HCT116 (cell line): ENCODE data around the gene MYCL. TPM values are rescaled to one million over a fixed set of nuclear protein-coding genes. Genes with fewer than 3 reads are reported as not detected.

Experiments
- ATAC-seq: fragments of 200-7000 bp; cut with Tn5 transposase; 2 replicates; pipeline ENCODE4 v1.9.1; 2020; ENCODE audit warnings: mild to moderate bottlenecking, moderate library complexity
- BruUV-seq: library from RNA; stranded (reverse); fragments of 400-500 nt; replicated peaks from 2 replicates; lab custom pipeline; 2021; lab: Mats Ljungman, UMichigan
- CTCF ChIA-PET: fragments of 300-600 bp; sonication (Branson Sonifier 250); formaldehyde crosslinking; loops from one replicate; lab custom pipeline; 2021; ENCODE audit warnings: antibody characterized with exemption; lab: Charles Lee
- POLR2A ChIA-PET: fragments of 300-600, 350-600 bp; sonication (Branson Sonifier 250); formaldehyde crosslinking; loops from one replicate; lab custom pipeline; 2021; ENCODE audit warnings: antibody characterized with exemption; lab: Charles Lee
- RAD21 ChIA-PET, 2 experiments: fragments of 300-600 bp; sonication (Branson Sonifier 250); formaldehyde crosslinking; loops; one replicate each; lab custom pipeline; 2023; ENCODE audit warnings: low total read pairs in 2 of 2; ENCODE audit not compliant: uncharacterized antibody in 2 of 2, unreplicated experiment in 2 of 2, low non-redundant PET in 1 of 2; lab: Charles Lee
- DNase-seq: peaks from one replicate; pipeline ENCODE4 v3.0.0-alpha.2; 2010; ENCODE audit warnings: low read depth, low spot score
- H2AFZ ChIP-seq: fragments of 200-600 bp; shearing (Covaris generic), sonication (generic); 2 replicates; pipeline ENCODE4 v1.6.1; 2017; ENCODE audit warnings: low read depth, mixed run types, mixed read lengths, antibody characterized with exemption, low read length; ENCODE audit not compliant: poor library complexity, severe bottlenecking
- H3K27ac ChIP-seq: 2 replicates; pipeline ENCODE4 v1.5.1; 2012; ENCODE audit warnings: low read depth, low read length
- H3K27me3 ChIP-seq: fragments of 200-600 bp; sonication (generic); 2 replicates; pipeline ENCODE4 v1.6.1; 2016; ENCODE audit warnings: mixed run types, low read length, mixed read lengths; ENCODE audit not compliant: insufficient read depth
- H3K36me3 ChIP-seq, 2 experiments: fragments of 200-500 bp in 1 of 2; fragments of 200-600 bp in 1 of 2; sonication (Bioruptor generic) in 1 of 2; sonication (generic) in 1 of 2; 2 replicates each; pipeline versions ENCODE4 v1.5.1 to v1.6.1; 2014 to 2016; ENCODE audit warnings: low read length in 2 of 2, inconsistent platforms in 1 of 2, mixed read lengths in 1 of 2, mixed run types in 1 of 2; ENCODE audit not compliant: insufficient read depth in 2 of 2, control insufficient read depth in 1 of 2
- H3K4me1 ChIP-seq, 2 experiments: fragments of 200-600 bp in 1 of 2; sonication (generic) in 1 of 2; 2 replicates each; pipeline versions ENCODE4 v1.5.1 to v1.6.1; 2012 to 2017; ENCODE audit warnings: low read length in 2 of 2, inconsistent platforms in 1 of 2, mild to moderate bottlenecking in 1 of 2, mixed read lengths in 1 of 2, mixed run types in 1 of 2, moderate library complexity in 1 of 2; ENCODE audit not compliant: insufficient read depth in 2 of 2, control insufficient read depth in 1 of 2
- H3K4me2 ChIP-seq: fragments of 200-600 bp; sonication (generic); 2 replicates; pipeline ENCODE4 v1.6.1; 2017; ENCODE audit warnings: mixed run types, low read length, mixed read lengths
- H3K4me3 ChIP-seq, 2 experiments: fragments of 200-600 bp in 1 of 2; sonication (generic) in 1 of 2; replicated peaks in 1 of 2; 2 replicates each; pipeline ENCODE4 v1.5.1; 2011 to 2016; ENCODE audit warnings: low read length in 2 of 2, control low read depth in 1 of 2, low read depth in 1 of 2, mild to moderate bottlenecking in 1 of 2, mixed read lengths in 1 of 2, mixed run types in 1 of 2
- H3K79me2 ChIP-seq: fragments of 200-600 bp; sonication (generic); 2 replicates; pipeline ENCODE4 v1.6.1; 2017; ENCODE audit warnings: mild to moderate bottlenecking, mixed run types, low read length, moderate library complexity, mixed read lengths; ENCODE audit not compliant: insufficient read depth
- H3K9ac ChIP-seq: fragments of 200-600 bp; sonication (generic); 2 replicates; pipeline ENCODE4 v1.6.1; 2016; ENCODE audit warnings: low read length, mixed read lengths
- H3K9me2 ChIP-seq: fragments of 200-600 bp; sonication (generic), shearing (Covaris generic); 2 replicates; pipeline ENCODE4 v1.6.1; 2017; ENCODE audit warnings: mixed run types, mild to moderate bottlenecking, moderate library complexity; ENCODE audit not compliant: insufficient read depth
- H3K9me3 ChIP-seq, 2 experiments: fragments of 200-500 bp in 1 of 2; fragments of 200-600 bp in 1 of 2; sonication (Bioruptor generic) in 1 of 2; sonication (generic) in 1 of 2; 2 replicates each; pipeline ENCODE4 v1.6.1; 2014 to 2017; ENCODE audit warnings: low read length in 2 of 2, mixed read lengths in 2 of 2, inconsistent platforms in 1 of 2, low read depth in 1 of 2, mild to moderate bottlenecking in 1 of 2, mixed run types in 1 of 2, moderate library complexity in 1 of 2; ENCODE audit not compliant: control insufficient read depth in 1 of 2, insufficient read depth in 1 of 2
- H4K20me1 ChIP-seq: fragments of 200-600 bp; sonication (generic), shearing (Covaris generic); 2 replicates; pipeline ENCODE4 v1.6.1; 2017; ENCODE audit warnings: mixed run types, mild to moderate bottlenecking, moderate library complexity; ENCODE audit not compliant: insufficient read depth
- EGR1 ChIP-seq: IDR thresholded peaks from 2 replicates; pipeline ENCODE4 v1.6.1; 2012; ENCODE audit warnings: low read depth
- ELF1 ChIP-seq: IDR thresholded peaks from 2 replicates; pipeline ENCODE4 v1.6.1; 2012; ENCODE audit warnings: low read depth, borderline replicate concordance
- EZH2 ChIP-seq: fragments of 200-600 bp; sonication (generic); IDR thresholded peaks from 2 replicates; pipeline ENCODE4 v1.6.1; 2017; ENCODE audit warnings: antibody characterized with exemption, mixed run types
- POLR2AphosphoS5 ChIP-seq: IDR thresholded peaks from 2 replicates; pipeline ENCODE4 v1.6.1; 2011; ENCODE audit warnings: mild to moderate bottlenecking, low read depth, low read length, moderate library complexity
- SP1 ChIP-seq: IDR thresholded peaks from 2 replicates; pipeline ENCODE4 v1.6.1; 2012; ENCODE audit warnings: low read depth
- TCF7L2 ChIP-seq: IDR thresholded peaks from 2 replicates; pipeline ENCODE4 v1.7.0; 2011; ENCODE audit warnings: borderline replicate concordance, inconsistent platforms; ENCODE audit not compliant: insufficient read depth, insufficient read length; ENCODE audit errors: extremely low read depth
- ZBTB33 ChIP-seq: IDR thresholded peaks from 2 replicates; pipeline ENCODE4 v1.6.1; 2011; ENCODE audit warnings: mild to moderate bottlenecking, low read length, moderate library complexity; ENCODE audit not compliant: insufficient replicate concordance; ENCODE audit errors: extremely low read depth
- ZNF274 ChIP-seq: fragments of 200-500 bp; sonication (Bioruptor generic); IDR thresholded peaks from 2 replicates; pipeline ENCODE4 v1.6.1; 2014; ENCODE audit warnings: mild to moderate bottlenecking, low read depth, low read length, inconsistent platforms
- intact Hi-C: fragments of 100-400 bp; cut with micrococcal nuclease; formaldehyde crosslinking; loops from 2 replicates; pipeline ENCODE4 v1.10.0; 2022
- total RNA-seq: library from RNA; stranded (reverse); gene quantifications from one replicate; pipeline ENCODE4 v1.2.1, GENCODE V29; 2021; ENCODE audit not compliant: unreplicated experiment
- TF ChIP-seq, protein P1 (sequence below), 3 experiments: fragments of 200-600 bp in 1 of 3; sonication (generic) in 1 of 3; IDR thresholded peaks in 2 of 3; conservative IDR thresholded peaks in 1 of 3; 2 replicates each; pipeline ENCODE4 v1.5.1; 2012 to 2017; ENCODE audit warnings: low read depth in 2 of 3, low read length in 2 of 3, antibody characterized with exemption in 1 of 3, borderline replicate concordance in 1 of 3, control low read depth in 1 of 3, mild to moderate bottlenecking in 1 of 3, mixed read lengths in 1 of 3, mixed run types in 1 of 3, moderate library complexity in 1 of 3; ENCODE audit not compliant: insufficient read depth in 1 of 3
- TF ChIP-seq, protein P2 (sequence below): IDR thresholded peaks from 2 replicates; pipeline ENCODE4 v1.6.1; 2012; ENCODE audit warnings: low read depth

Gene MYCL
- total RNA-seq, 1 experiment from 2014 or later: 10.0 TPM

DNA sequence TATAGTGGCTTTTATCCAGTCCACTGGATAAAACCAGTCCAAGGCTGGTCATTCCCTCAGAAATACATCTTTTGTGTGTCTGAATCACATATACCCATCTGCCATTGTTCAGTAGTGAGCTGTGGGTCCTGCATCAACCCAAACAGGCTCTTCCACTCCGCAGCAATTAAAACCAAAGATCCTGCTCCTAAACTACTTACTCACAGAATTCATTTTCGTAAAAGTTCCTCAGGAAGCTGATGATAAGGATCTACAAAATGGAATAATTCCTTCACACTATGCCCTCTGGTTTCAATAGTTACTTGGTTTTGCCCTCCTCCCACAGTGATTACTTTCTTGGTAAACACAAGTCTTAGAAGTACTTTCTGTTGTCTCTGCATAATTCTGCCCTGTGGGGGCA is 48.2 kb upstream of the MYCL start:
- TF ChIP-seq TCF7L2: no peak
- no peak for TF ChIP-seq POLR2AphosphoS5
- no peak for TF ChIP-seq ELF1
- TF ChIP-seq, protein P1, sequence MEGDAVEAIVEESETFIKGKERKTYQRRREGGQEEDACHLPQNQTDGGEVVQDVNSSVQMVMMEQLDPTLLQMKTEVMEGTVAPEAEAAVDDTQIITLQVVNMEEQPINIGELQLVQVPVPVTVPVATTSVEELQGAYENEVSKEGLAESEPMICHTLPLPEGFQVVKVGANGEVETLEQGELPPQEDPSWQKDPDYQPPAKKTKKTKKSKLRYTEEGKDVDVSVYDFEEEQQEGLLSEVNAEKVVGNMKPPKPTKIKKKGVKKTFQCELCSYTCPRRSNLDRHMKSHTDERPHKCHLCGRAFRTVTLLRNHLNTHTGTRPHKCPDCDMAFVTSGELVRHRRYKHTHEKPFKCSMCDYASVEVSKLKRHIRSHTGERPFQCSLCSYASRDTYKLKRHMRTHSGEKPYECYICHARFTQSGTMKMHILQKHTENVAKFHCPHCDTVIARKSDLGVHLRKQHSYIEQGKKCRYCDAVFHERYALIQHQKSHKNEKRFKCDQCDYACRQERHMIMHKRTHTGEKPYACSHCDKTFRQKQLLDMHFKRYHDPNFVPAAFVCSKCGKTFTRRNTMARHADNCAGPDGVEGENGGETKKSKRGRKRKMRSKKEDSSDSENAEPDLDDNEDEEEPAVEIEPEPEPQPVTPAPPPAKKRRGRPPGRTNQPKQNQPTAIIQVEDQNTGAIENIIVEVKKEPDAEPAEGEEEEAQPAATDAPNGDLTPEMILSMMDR (IDR thresholded peaks at IDR 0.05 in 2 of 3, conservative IDR thresholded peaks at IDR 0.05 in 1 of 3; ENCODE audit: borderline replicate concordance in 1 of 3, insufficient read depth in 1 of 3, low read depth in 2 of 3, low read length in 2 of 3): 0 out of 6 replicates have a peak, but pooled peaks of 1 of the 3 experiments have one; percentile 10
- Histone ChIP-seq H3K79me2 (no peaks in the 10 kb centered on the region), H3K9me3 (peaks cover 0 to 4% of the 10 kb centered on the region in 2 experiments; a peak in 1 of 4 replicates), H2AFZ (no peak overlapping the region), H3K4me3 (no peak overlapping the region), H3K27ac (no peak overlapping the region), H3K4me2 (no peak overlapping the region), H3K9me2 (no peaks in the 10 kb centered on the region), H3K4me1 (peaks cover 4 to 7% of the 10 kb centered on the region in 2 experiments; a peak in 2 of 4 replicates), H4K20me1 (no peaks in the 10 kb centered on the region), H3K27me3 (no peaks in the 10 kb centered on the region), H3K9ac (no peak overlapping the region), H3K36me3 (no peaks in the 10 kb centered on the region)
- DNase-seq (no peak), ATAC-seq (no peak)
- CTCF ChIA-PET: no interaction called here
- RAD21 ChIA-PET: no interaction called here
- intact Hi-C loops: no loop called here
- POLR2A ChIA-PET: no interaction called here
- no TSS peak for BruUV-seq

DNA sequence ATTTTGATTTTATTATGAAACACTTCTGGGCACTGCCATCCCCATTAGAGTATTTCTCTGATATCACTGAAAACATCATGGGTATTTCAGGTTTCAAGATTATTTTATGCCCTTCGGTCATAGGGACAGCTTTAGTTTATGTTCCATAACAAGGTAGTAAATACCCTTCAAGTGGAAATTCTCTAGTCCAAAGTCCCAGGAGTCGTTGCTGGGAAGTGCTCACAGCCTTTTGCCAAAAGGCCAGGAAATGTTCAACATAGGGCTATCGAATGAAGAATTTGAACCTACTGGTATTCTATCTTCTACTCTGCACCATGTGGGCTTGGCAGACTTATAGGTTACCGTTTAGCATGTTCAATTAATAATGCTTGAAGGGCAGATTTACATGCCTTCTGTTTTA is 45.5 kb upstream of the MYCL start:
- no peaks in the 10 kb centered on the region for H3K36me3 ChIP-seq
- no peak overlapping the region for H2AFZ ChIP-seq
- CTCF ChIA-PET: no interaction called here
- no peaks in the 10 kb centered on the region for H3K9me2 ChIP-seq
- H3K4me1 ChIP-seq: no peaks in the 10 kb centered on the region
- H4K20me1 ChIP-seq: no peaks in the 10 kb centered on the region
- DNase-seq: no peak
- POLR2A ChIA-PET: no interaction called here
- ATAC-seq: no peak
- RAD21 ChIA-PET: no interaction called here
- no peak overlapping the region for H3K27ac ChIP-seq
- H3K79me2 ChIP-seq: no peaks in the 10 kb centered on the region
- intact Hi-C loops: no loop called here
- H3K4me3 ChIP-seq: no peak overlapping the region
- BruUV-seq: no TSS peak
- H3K27me3 ChIP-seq: no peaks in the 10 kb centered on the region
- no peak overlapping the region for H3K4me2 ChIP-seq
- H3K9ac ChIP-seq: no peak overlapping the region
- peaks cover 0 to 4% of the 10 kb centered on the region in 2 experiments; a peak in 1 of 4 replicates for H3K9me3 ChIP-seq
- no peak for TF ChIP-seq ZNF274
- TF ChIP-seq, protein P2, sequence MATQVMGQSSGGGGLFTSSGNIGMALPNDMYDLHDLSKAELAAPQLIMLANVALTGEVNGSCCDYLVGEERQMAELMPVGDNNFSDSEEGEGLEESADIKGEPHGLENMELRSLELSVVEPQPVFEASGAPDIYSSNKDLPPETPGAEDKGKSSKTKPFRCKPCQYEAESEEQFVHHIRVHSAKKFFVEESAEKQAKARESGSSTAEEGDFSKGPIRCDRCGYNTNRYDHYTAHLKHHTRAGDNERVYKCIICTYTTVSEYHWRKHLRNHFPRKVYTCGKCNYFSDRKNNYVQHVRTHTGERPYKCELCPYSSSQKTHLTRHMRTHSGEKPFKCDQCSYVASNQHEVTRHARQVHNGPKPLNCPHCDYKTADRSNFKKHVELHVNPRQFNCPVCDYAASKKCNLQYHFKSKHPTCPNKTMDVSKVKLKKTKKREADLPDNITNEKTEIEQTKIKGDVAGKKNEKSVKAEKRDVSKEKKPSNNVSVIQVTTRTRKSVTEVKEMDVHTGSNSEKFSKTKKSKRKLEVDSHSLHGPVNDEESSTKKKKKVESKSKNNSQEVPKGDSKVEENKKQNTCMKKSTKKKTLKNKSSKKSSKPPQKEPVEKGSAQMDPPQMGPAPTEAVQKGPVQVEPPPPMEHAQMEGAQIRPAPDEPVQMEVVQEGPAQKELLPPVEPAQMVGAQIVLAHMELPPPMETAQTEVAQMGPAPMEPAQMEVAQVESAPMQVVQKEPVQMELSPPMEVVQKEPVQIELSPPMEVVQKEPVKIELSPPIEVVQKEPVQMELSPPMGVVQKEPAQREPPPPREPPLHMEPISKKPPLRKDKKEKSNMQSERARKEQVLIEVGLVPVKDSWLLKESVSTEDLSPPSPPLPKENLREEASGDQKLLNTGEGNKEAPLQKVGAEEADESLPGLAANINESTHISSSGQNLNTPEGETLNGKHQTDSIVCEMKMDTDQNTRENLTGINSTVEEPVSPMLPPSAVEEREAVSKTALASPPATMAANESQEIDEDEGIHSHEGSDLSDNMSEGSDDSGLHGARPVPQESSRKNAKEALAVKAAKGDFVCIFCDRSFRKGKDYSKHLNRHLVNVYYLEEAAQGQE: no peak
- TF ChIP-seq ELF1: no peak
- no peak for TF ChIP-seq EZH2
- TF ChIP-seq EGR1: no peak
- no peak for TF ChIP-seq SP1
- no peak for TF ChIP-seq ZBTB33
